Subcutaneous adipose tissue (tissue), 4 donors: ENCODE data around the gene ZNF688. TPM values are rescaled to one million over a fixed set of nuclear protein-coding genes. Genes with fewer than 3 reads are reported as not detected.

ENCODE experiments used
- CTCF ChIP-seq: fragments of 450-650 bp; IDR thresholded peaks from one replicate; pipeline ENCODE4 v1.5.1; 2016; ENCODE audit warnings: low read depth, mild to moderate bottlenecking, control low read depth, antibody characterized with exemption, moderate library complexity
- total RNA-seq, 4 donors: library from RNA; depleted of rRNA; stranded (reverse); fragments of >200 nt; gene quantifications; one replicate each; pipeline ENCODE4 v1.1.0, GENCODE V29; 2016

Gene ZNF688
- total RNA-seq, 4 donors from 2014 or later: 15.1 to 24.7 (median 17.0) TPM

DNA sequence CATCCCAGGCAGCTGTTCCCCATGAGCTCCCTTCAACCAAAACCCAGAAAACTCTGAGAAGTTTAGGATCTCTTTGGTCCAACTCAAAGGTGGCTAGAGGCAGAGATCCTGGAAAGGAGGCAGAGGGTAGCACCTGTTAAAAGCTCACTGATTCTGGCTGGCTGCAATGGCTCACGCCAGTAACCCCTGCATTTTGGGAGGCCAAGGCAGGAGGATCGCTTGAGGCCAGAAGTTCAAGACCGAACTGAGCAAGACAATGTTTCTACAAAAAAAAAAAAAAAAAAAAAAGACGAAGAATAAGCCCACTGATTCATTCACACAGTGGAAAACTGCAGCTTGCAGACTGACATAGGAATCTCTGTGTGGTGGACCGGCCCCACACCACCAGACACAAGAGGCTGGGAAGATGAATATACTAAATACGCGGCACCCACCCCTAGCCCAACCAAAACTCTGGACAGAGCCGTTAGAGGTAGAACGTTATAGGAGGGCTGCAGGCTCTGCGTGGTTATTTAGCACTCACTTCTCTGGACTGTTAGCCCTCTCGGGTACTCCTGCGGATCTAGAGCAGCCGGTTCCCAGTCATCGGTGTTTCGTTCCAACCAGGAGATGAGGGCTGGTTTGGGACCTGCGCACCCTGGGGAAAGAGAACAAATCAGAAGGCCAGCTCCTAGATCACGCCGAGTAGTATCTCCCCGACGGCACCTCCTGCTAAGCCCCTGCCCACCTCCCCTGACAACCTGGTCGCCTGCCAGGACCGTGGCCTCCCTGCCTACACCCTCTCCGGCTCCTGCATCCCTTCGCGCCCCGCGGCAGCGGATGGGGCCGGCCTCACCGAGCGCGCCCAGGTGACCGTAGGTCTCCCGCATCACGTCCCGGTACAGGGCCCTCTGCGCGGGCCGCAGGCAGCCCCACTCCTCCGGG lies 37.8 kb upstream of the ZNF688 start:
- no peak for TF ChIP-seq CTCF

GRCh38 chr16:30606004-30606403 lies 34.5 kb upstream of the ZNF688 start:
- TF ChIP-seq CTCF: no peak

DNA sequence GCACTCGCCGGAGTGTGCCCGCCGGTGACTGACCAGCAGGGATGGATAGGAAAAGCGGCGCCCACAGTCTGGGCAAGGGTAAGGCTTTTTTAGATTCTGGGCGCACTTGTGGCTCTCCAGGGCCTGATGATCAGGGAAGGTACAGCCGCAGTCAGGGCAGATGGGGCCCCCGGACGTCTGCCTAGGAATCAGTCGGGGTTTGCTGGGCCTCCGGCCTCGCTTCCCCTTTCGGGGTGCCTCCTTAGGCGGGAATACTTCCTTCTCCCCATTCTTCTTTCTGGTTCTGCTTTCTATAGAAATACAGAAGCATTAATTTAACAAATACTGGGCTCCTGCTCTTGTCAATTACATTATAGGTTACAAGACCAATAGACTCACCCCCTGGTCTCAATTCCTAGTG lies 33.6 kb upstream of the ZNF688 start:
- TF ChIP-seq CTCF: no peak

- no peak for TF ChIP-seq CTCF
These were observed 32.9 kb upstream of the ZNF688 start for GRCh38 chr16:30604316-30604947.

DNA sequence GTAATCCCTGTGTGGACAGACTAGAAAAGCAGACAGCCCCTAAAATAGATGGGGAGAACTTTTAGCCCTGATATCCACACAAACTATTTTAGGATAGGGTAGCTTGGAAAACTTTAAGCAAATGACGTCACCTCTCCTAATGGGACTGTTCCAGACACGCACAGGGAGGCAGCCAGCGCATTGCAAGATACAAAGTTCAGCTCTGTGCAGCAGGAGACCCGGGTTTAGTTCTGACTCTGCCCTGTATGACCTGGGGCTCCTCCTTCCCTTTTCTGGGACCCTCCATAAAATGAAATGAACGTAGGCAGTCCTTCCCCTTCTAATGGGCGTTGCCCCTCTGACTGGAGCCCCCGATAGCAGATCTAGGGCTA lies 32.4 kb upstream of the ZNF688 start:
- no peak for TF ChIP-seq CTCF

- TF ChIP-seq CTCF: no peak
These were observed 31.2 kb upstream of the ZNF688 start for GRCh38 chr16:30602616-30603277.

GRCh38 chr16:30601966-30602365 lies 30.5 kb upstream of the ZNF688 start:
- TF ChIP-seq CTCF: no peak
